H9 (cell line): ENCODE measurements around the gene CHST13. TPM values are rescaled to one million over a fixed set of nuclear protein-coding genes. Genes with fewer than 3 reads are reported as not detected.

ENCODE experiments used
- DNase-seq: peaks from one replicate; pipeline ENCODE4 v3.0.0-alpha.2; 2017
- H2AFZ ChIP-seq: one replicate; pipeline ENCODE4 v1.6.1; 2013; ENCODE audit warnings: mild to moderate bottlenecking, low read length, control low read depth, moderate library complexity
- H2AK5ac ChIP-seq: 2 replicates; pipeline ENCODE4 v1.6.1; 2013; ENCODE audit warnings: low read length, control low read depth, mixed read lengths; ENCODE audit not compliant: insufficient read length
- H2BK120ac ChIP-seq: one replicate; pipeline ENCODE4 v1.6.1; 2013; ENCODE audit warnings: low read depth, mild to moderate bottlenecking, low read length, control low read depth, inconsistent platforms; ENCODE audit not compliant: poor library complexity, severe bottlenecking
- H2BK12ac ChIP-seq: 2 replicates; pipeline ENCODE4 v1.6.1; 2013; ENCODE audit warnings: low read length, control low read depth, mixed read lengths, low read depth; ENCODE audit not compliant: insufficient read length
- H2BK15ac ChIP-seq: 2 replicates; pipeline ENCODE4 v1.6.1; 2013; ENCODE audit warnings: low read depth, low read length, control low read depth
- H2BK20ac ChIP-seq: one replicate; pipeline ENCODE4 v1.6.1; 2013; ENCODE audit warnings: low read depth, mild to moderate bottlenecking, low read length, control low read depth, inconsistent platforms; ENCODE audit not compliant: poor library complexity, severe bottlenecking
- H2BK5ac ChIP-seq: 2 replicates; pipeline ENCODE4 v1.6.1; 2013; ENCODE audit warnings: low read length, control low read depth, mixed read lengths; ENCODE audit not compliant: insufficient read length
- H3K14ac ChIP-seq: 2 replicates; pipeline ENCODE4 v1.6.1; 2013; ENCODE audit warnings: low read length, control low read depth; ENCODE audit not compliant: insufficient read depth
- H3K18ac ChIP-seq: 2 replicates; pipeline ENCODE4 v1.6.1; 2013; ENCODE audit warnings: low read depth, mild to moderate bottlenecking, mixed read lengths, low read length, control low read depth; ENCODE audit not compliant: insufficient read length
- H3K23ac ChIP-seq: 2 replicates; pipeline ENCODE4 v1.6.1; 2013; ENCODE audit warnings: low read length, control low read depth, mixed read lengths, low read depth; ENCODE audit not compliant: insufficient read length
- H3K23me2 ChIP-seq: 2 replicates; pipeline ENCODE4 v1.6.1; 2013; ENCODE audit warnings: low read depth, mild to moderate bottlenecking, mixed read lengths, low read length, control low read depth; ENCODE audit not compliant: insufficient read length, poor library complexity, severe bottlenecking
- H3K27ac ChIP-seq: 2 replicates; pipeline ENCODE4 v1.5.1; 2013; ENCODE audit warnings: low read length, control low read depth, mixed read lengths, low read depth; ENCODE audit not compliant: insufficient read length
- H3K27me3 ChIP-seq: 2 replicates; pipeline ENCODE4 v1.6.1; 2013; ENCODE audit warnings: low read length, control low read depth, inconsistent platforms; ENCODE audit not compliant: insufficient read depth
- H3K4ac ChIP-seq: 2 replicates; pipeline ENCODE4 v1.6.1; 2013; ENCODE audit warnings: low read depth, mild to moderate bottlenecking, control low read depth, inconsistent platforms, low read length, moderate library complexity
- H3K4me1 ChIP-seq: 2 replicates; pipeline ENCODE4 v1.6.1; 2013; ENCODE audit warnings: low read length, control low read depth, inconsistent platforms; ENCODE audit not compliant: insufficient read depth
- H3K4me2 ChIP-seq: 2 replicates; pipeline ENCODE4 v1.6.1; 2013; ENCODE audit warnings: low read length, control low read depth, mixed read lengths; ENCODE audit not compliant: insufficient read length, insufficient read depth
- H3K56ac ChIP-seq: 2 replicates; pipeline ENCODE4 v1.6.1; 2013; ENCODE audit warnings: low read depth, mild to moderate bottlenecking, mixed read lengths, low read length, control low read depth; ENCODE audit not compliant: insufficient read length
- H3K79me1 ChIP-seq: 2 replicates; pipeline ENCODE4 v1.6.1; 2013; ENCODE audit warnings: low read depth, mild to moderate bottlenecking, moderate library complexity, low read length, control low read depth, inconsistent platforms; ENCODE audit not compliant: insufficient read depth, poor library complexity, severe bottlenecking
- H3K79me2 ChIP-seq: 2 replicates; pipeline ENCODE4 v1.6.1; 2013; ENCODE audit warnings: low read length, control low read depth, inconsistent platforms; ENCODE audit not compliant: insufficient read depth
- H3K9ac ChIP-seq: 2 replicates; pipeline ENCODE4 v1.6.1; 2013; ENCODE audit warnings: low read length, control low read depth, mixed read lengths; ENCODE audit not compliant: insufficient read length; ENCODE audit errors: extremely low read depth
- H3K9me3 ChIP-seq: one replicate; pipeline ENCODE4 v1.6.1; 2013; ENCODE audit warnings: low read depth, low read length, inconsistent platforms; ENCODE audit not compliant: control insufficient read depth
- H3T11ph ChIP-seq: one replicate; pipeline ENCODE4 v1.6.1; 2013; ENCODE audit warnings: mild to moderate bottlenecking, low read length, control low read depth, inconsistent platforms
- H4K20me1 ChIP-seq: one replicate; pipeline ENCODE4 v1.6.1; 2013; ENCODE audit not compliant: control insufficient read depth, insufficient read length, insufficient read depth
- H4K5ac ChIP-seq: 2 replicates; pipeline ENCODE4 v1.6.1; 2013; ENCODE audit warnings: low read depth, mild to moderate bottlenecking, mixed read lengths, low read length, control low read depth; ENCODE audit not compliant: insufficient read length
- H4K8ac ChIP-seq: replicated peaks from 2 replicates; pipeline ENCODE4 v1.6.1; 2013; ENCODE audit warnings: low read length, control low read depth, mixed read lengths, low read depth; ENCODE audit not compliant: insufficient read length
- H4K91ac ChIP-seq: 2 replicates; pipeline ENCODE4 v1.6.1; 2013; ENCODE audit warnings: low read depth, mild to moderate bottlenecking, moderate library complexity, mixed read lengths, low read length, control low read depth; ENCODE audit not compliant: insufficient read length
- H3K27ac Mint-ChIP-seq, 3 experiments: 2 replicates in 2 of 3; 3 replicates in 1 of 3; pipeline ENCODE4 v1.8.0; 2020 to 2021; ENCODE audit warnings: mixed read lengths in 3 of 3, mild to moderate bottlenecking in 1 of 3, moderate library complexity in 1 of 3
- H3K27me3 Mint-ChIP-seq: 2 replicates; pipeline ENCODE4 v1.8.0; 2021; ENCODE audit warnings: low read depth, mild to moderate bottlenecking, moderate library complexity, mixed read lengths
- H3K36me3 Mint-ChIP-seq, 3 experiments: 2 replicates in 2 of 3; 3 replicates in 1 of 3; pipeline ENCODE4 v1.8.0; 2020 to 2021; ENCODE audit warnings: low read depth in 3 of 3, mixed read lengths in 3 of 3; ENCODE audit not compliant: insufficient read depth in 1 of 3
- H3K4me1 Mint-ChIP-seq, 2 experiments: 2 replicates each; pipeline ENCODE4 v1.8.0; 2020; ENCODE audit warnings: mixed read lengths in 2 of 2
- H3K4me3 Mint-ChIP-seq, 2 experiments: 2 replicates in 1 of 2; 3 replicates in 1 of 2; pipeline ENCODE4 v1.8.0; 2020 to 2021; ENCODE audit warnings: mild to moderate bottlenecking in 2 of 2, mixed read lengths in 2 of 2, moderate library complexity in 1 of 2
- H3K9me3 Mint-ChIP-seq, 2 experiments: 2 replicates in 1 of 2; 3 replicates in 1 of 2; pipeline ENCODE4 v1.8.0; 2020; ENCODE audit warnings: mild to moderate bottlenecking in 2 of 2, mixed read lengths in 2 of 2, moderate library complexity in 1 of 2
- CTCF ChIP-seq: fragments of 200-600 bp; sonication (generic); conservative IDR thresholded peaks from 3 replicates; pipeline ENCODE4 v1.8.0; 2021; ENCODE audit warnings: antibody characterized with exemption, mild to moderate bottlenecking
- WGBS: extraction: QIAGEN DNeasy Blood & Tissue Kit; methylation state at CpG from one replicate; pipeline ENCODE4 v1.1.7; 2013; ENCODE audit warnings: missing lambda C conversion rate, low lambda C conversion rate, mixed read lengths; ENCODE audit not compliant: insufficient read length; ENCODE audit errors: extremely low coverage; 5-methylcytosine and 5-hydroxymethylcytosine counted together
- total RNA-seq: library from RNA; stranded (reverse); gene quantifications from 2 replicates; pipeline ENCODE4 v1.2.1, GENCODE V29; 2021

Gene CHST13
- total RNA-seq, 1 experiment from 2014 or later: 0.85 TPM

- no peaks in the 10 kb centered on the region for H4K20me1 ChIP-seq
- no peak overlapping the region for H2AK5ac ChIP-seq
- H2BK120ac ChIP-seq: no peak overlapping the region
- DNase-seq: peak; percentile 17
- no peak overlapping the region for H2BK15ac ChIP-seq
- no peak overlapping the region for H2AFZ ChIP-seq
- H3K23me2 ChIP-seq: no peaks in the 10 kb centered on the region
- no peaks in the 10 kb centered on the region for H3K79me1 ChIP-seq
- peaks cover 4% of the 10 kb centered on the region; the same call in 1 of the 2 replicates for H3K4me1 ChIP-seq
- no peak overlapping the region for H2BK5ac ChIP-seq
- no peaks in the 10 kb centered on the region for H3K9me3 Mint-ChIP-seq
- H4K91ac ChIP-seq: no peak overlapping the region
- H3K27me3 Mint-ChIP-seq: peaks cover 11% of the 10 kb centered on the region
- H3K23ac ChIP-seq: no peak overlapping the region
- no peaks in the 10 kb centered on the region for H3K9me3 ChIP-seq
- no peak overlapping the region for H3K14ac ChIP-seq
- no peak overlapping the region for H3K56ac ChIP-seq
- H3K4me2 ChIP-seq: no peak overlapping the region
- H3K18ac ChIP-seq: no peak overlapping the region
- H3K36me3 Mint-ChIP-seq: no peaks in the 10 kb centered on the region
- H3K27me3 ChIP-seq: no peaks in the 10 kb centered on the region
- H3K79me2 ChIP-seq: no peaks in the 10 kb centered on the region
- no peak overlapping the region for H2BK12ac ChIP-seq
- no peak overlapping the region for H3K27ac ChIP-seq
- no CpG with 5 or more reads among the region's 1 CpG for WGBS
- no peak overlapping the region for H2BK20ac ChIP-seq
- TF ChIP-seq CTCF: no peak
- H3K4ac ChIP-seq: no peak overlapping the region
- H3K4me1 Mint-ChIP-seq: peaks cover 30 to 49% of the 10 kb centered on the region in 2 experiments
- H4K5ac ChIP-seq: no peak overlapping the region
- no peak overlapping the region for H3K4me3 Mint-ChIP-seq
- H3T11ph ChIP-seq: no peak overlapping the region
- H3K27ac Mint-ChIP-seq: no peak overlapping the region; a peak in 1 of 7 replicates
- H3K9ac ChIP-seq: no peak overlapping the region
- H4K8ac ChIP-seq: no peak overlapping the region
Observed at GRCh38 chr3:126547721-126548120, 23.8 kb downstream of the CHST13 start.
